Esophagus muscularis mucosa (tissue), 3 donors: ENCODE results near the gene ZNF200.

Experiments used
- CTCF ChIP-seq, 3 experiments: fragments of 200-600 bp in 2 of 3; fragments of 450-650 bp in 1 of 3; sonication (generic) in 2 of 3; IDR thresholded peaks; one replicate each; pipeline ENCODE4 v1.5.1; 2017 to 2019; ENCODE audit warnings: antibody characterized with exemption in 3 of 3, mild to moderate bottlenecking in 2 of 3, moderate library complexity in 1 of 3
- POLR2A ChIP-seq: fragments of 450-650 bp; IDR thresholded peaks from one replicate; pipeline ENCODE4 v1.6.1; 2017; ENCODE audit warnings: antibody characterized with exemption, moderate library complexity, mild to moderate bottlenecking, low read depth

GRCh38 chr16:3173892-3174617, 60.9 kb downstream of the ZNF200 start:
- no peak for TF ChIP-seq CTCF (IDR thresholded peaks at IDR 0.05)
- no peak for TF ChIP-seq POLR2A
